SW480 (cell line): ENCODE results near the gene MXRA7.
A peak's percentile ranks its signal among the peaks of the same experiment; 100 is the strongest.
"Not testable (repeated sequence)": the region's sequence is repeated elsewhere in the genome, so short reads cannot be mapped to it uniquely, and the experiment has no call there.

Experiments used
- DNase-seq: peaks from one replicate; pipeline ENCODE4 v3.0.0-alpha.2; 2016; ENCODE audit warnings: low spot score

Gene MXRA7

GRCh38 chr17:76716146-76716838 is 5.5 kb upstream of the MXRA7 start:
- no peak for DNase-seq

- DNase-seq: no peak
Measured at GRCh38 chr17:76715496-76715830, 4.7 kb upstream of the MXRA7 start.

GRCh38 chr17:76714822-76715495 is 4.2 kb upstream of the MXRA7 start:
- no peak for DNase-seq

- no peak for DNase-seq
Measured at GRCh38 chr17:76714336-76714735, 3.6 kb upstream of the MXRA7 start.

- DNase-seq: no peak
Measured at GRCh38 chr17:76713765-76714164, 3.0 kb upstream of the MXRA7 start.

- not testable (repeated sequence) for DNase-seq
Measured at GRCh38 chr17:76712321-76712720, 1.6 kb upstream of the MXRA7 start.

- DNase-seq: not testable (repeated sequence)
Measured at GRCh38 chr17:76709951-76710862, 558 bp downstream of the MXRA7 start.

GRCh38 chr17:76709077-76709950 is 1.5 kb downstream of the MXRA7 start:
- no peak for DNase-seq

- no peak for DNase-seq
Measured at GRCh38 chr17:76707985-76708807, 2.6 kb downstream of the MXRA7 start.

- no peak for DNase-seq
Measured at GRCh38 chr17:76706817-76707216, 3.9 kb downstream of the MXRA7 start.

GRCh38 chr17:76704805-76705204 is 6.0 kb downstream of the MXRA7 start:
- DNase-seq: no peak

GRCh38 chr17:76702941-76703637 is 7.7 kb downstream of the MXRA7 start:
- DNase-seq: no peak

GRCh38 chr17:76702076-76702475 is 8.7 kb downstream of the MXRA7 start:
- DNase-seq: no peak

- DNase-seq: no peak
Measured at GRCh38 chr17:76701471-76701967, 9.2 kb downstream of the MXRA7 start.

GRCh38 chr17:76700617-76701470 is 9.9 kb downstream of the MXRA7 start:
- peak; percentile 82 for DNase-seq

GRCh38 chr17:76700270-76700616 is 10.5 kb downstream of the MXRA7 start:
- no peak for DNase-seq

- DNase-seq: not testable (repeated sequence)
Measured at GRCh38 chr17:76698466-76698977, 12.2 kb downstream of the MXRA7 start.

GRCh38 chr17:76697702-76698465 is 12.9 kb downstream of the MXRA7 start:
- no peak for DNase-seq
